22Rv1 (cell line): Measurements from ENCODE around the gene PIK3R4.

ENCODE experiments used
- ZFX ChIP-seq: fragments of 450-650 bp; IDR thresholded peaks from 2 replicates; pipeline ENCODE4 v1.6.1; 2017; ENCODE audit warnings: antibody characterized with exemption, borderline replicate concordance
- TF ChIP-seq, protein P1 (sequence below): fragments of 450-650 bp; IDR thresholded peaks from 2 replicates; pipeline ENCODE4 v1.5.1; 2017; ENCODE audit warnings: mild to moderate bottlenecking

DNA sequence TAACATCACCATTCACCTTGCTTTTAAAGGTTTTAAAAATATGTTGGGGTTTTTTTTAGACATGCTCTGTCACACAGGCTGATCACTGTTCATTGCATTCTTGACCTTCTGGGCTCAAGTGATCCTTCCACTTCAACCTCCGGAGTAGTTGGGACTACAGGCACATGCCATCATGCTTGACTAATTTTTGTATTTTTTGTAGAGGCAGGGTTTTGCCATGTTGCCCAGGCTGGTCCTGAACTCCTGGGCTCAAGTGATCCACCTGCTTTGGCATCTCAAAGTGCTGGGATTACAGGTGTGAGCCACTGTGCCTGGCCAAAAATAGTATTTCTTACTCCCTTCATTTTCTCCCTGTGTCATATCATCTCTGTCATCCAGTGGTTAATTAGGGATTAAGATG lies 101.4 kb downstream of the PIK3R4 start:
- TF ChIP-seq, protein P1, sequence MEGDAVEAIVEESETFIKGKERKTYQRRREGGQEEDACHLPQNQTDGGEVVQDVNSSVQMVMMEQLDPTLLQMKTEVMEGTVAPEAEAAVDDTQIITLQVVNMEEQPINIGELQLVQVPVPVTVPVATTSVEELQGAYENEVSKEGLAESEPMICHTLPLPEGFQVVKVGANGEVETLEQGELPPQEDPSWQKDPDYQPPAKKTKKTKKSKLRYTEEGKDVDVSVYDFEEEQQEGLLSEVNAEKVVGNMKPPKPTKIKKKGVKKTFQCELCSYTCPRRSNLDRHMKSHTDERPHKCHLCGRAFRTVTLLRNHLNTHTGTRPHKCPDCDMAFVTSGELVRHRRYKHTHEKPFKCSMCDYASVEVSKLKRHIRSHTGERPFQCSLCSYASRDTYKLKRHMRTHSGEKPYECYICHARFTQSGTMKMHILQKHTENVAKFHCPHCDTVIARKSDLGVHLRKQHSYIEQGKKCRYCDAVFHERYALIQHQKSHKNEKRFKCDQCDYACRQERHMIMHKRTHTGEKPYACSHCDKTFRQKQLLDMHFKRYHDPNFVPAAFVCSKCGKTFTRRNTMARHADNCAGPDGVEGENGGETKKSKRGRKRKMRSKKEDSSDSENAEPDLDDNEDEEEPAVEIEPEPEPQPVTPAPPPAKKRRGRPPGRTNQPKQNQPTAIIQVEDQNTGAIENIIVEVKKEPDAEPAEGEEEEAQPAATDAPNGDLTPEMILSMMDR: no peak
- no peak for TF ChIP-seq ZFX
